ENCODE measurements around the gene IGFL2. TPM values are rescaled to one million over a fixed set of nuclear protein-coding genes. Genes with fewer than 3 reads are reported as not detected.

Gene IGFL2
- total RNA-seq, 1 donor from 2014 or later: not detected

GRCh38 chr19:46111376-46111775 is 36.7 kb upstream of the IGFL2 start:
- Mint-ChIP-seq H3K27me3 (ENCODE audit: unreplicated experiment) (peaks cover 52% of the 10 kb centered on the region), H3K36me3 (ENCODE audit: unreplicated experiment) (no peaks in the 10 kb centered on the region), H3K4me3 (ENCODE audit: unreplicated experiment) (no peak overlapping the region), H3K4me1 (ENCODE audit: unreplicated experiment) (peaks cover 6% of the 10 kb centered on the region), H3K9me3 (ENCODE audit: unreplicated experiment) (no peaks in the 10 kb centered on the region), H3K27ac (ENCODE audit: unreplicated experiment) (no peak overlapping the region)
- no peak for DNase-seq (ENCODE audit: extremely low spot score, unreplicated experiment)
- no peak for TF ChIP-seq CTCF (IDR thresholded peaks at IDR 0.05)

GRCh38 chr19:46112527-46112926 is 35.5 kb upstream of the IGFL2 start:
- DNase-seq (ENCODE audit: extremely low spot score, unreplicated experiment): no peak
- Mint-ChIP-seq H3K4me1 (ENCODE audit: unreplicated experiment) (peaks cover 6% of the 10 kb centered on the region), H3K9me3 (ENCODE audit: unreplicated experiment) (no peaks in the 10 kb centered on the region), H3K27me3 (ENCODE audit: unreplicated experiment) (peaks cover 57% of the 10 kb centered on the region), H3K4me3 (ENCODE audit: unreplicated experiment) (no peak overlapping the region), H3K27ac (ENCODE audit: unreplicated experiment) (no peak overlapping the region), H3K36me3 (ENCODE audit: unreplicated experiment) (no peaks in the 10 kb centered on the region)
- TF ChIP-seq CTCF (IDR thresholded peaks at IDR 0.05): no peak

GRCh38 chr19:46113726-46114125 is 34.3 kb upstream of the IGFL2 start:
- TF ChIP-seq CTCF (IDR thresholded peaks at IDR 0.05): no peak
- Mint-ChIP-seq H3K27me3 (ENCODE audit: unreplicated experiment) (peaks cover 64% of the 10 kb centered on the region), H3K36me3 (ENCODE audit: unreplicated experiment) (no peaks in the 10 kb centered on the region), H3K9me3 (ENCODE audit: unreplicated experiment) (no peaks in the 10 kb centered on the region), H3K27ac (ENCODE audit: unreplicated experiment) (no peak overlapping the region), H3K4me3 (ENCODE audit: unreplicated experiment) (no peak overlapping the region), H3K4me1 (ENCODE audit: unreplicated experiment) (peaks cover 6% of the 10 kb centered on the region)
- DNase-seq (ENCODE audit: extremely low spot score, unreplicated experiment): no peak

- Mint-ChIP-seq H3K27ac (ENCODE audit: unreplicated experiment) (no peak overlapping the region), H3K4me3 (ENCODE audit: unreplicated experiment) (no peak overlapping the region)
- DNase-seq (ENCODE audit: extremely low spot score, unreplicated experiment): no peak
These were observed 32.5 kb upstream of the IGFL2 start for GRCh38 chr19:46115396-46116106.

GRCh38 chr19:46116121-46116520 is 31.9 kb upstream of the IGFL2 start:
- no peak overlapping the region for H3K4me3 Mint-ChIP-seq (ENCODE audit: unreplicated experiment)
- peaks cover 64% of the 10 kb centered on the region for H3K27me3 Mint-ChIP-seq (ENCODE audit: unreplicated experiment)
- DNase-seq (ENCODE audit: extremely low spot score, unreplicated experiment): no peak
- no peak overlapping the region for H3K27ac Mint-ChIP-seq (ENCODE audit: unreplicated experiment)
- no peaks in the 10 kb centered on the region for H3K36me3 Mint-ChIP-seq (ENCODE audit: unreplicated experiment)
- TF ChIP-seq CTCF (IDR thresholded peaks at IDR 0.05): no peak
- H3K9me3 Mint-ChIP-seq (ENCODE audit: unreplicated experiment): no peaks in the 10 kb centered on the region
- peaks cover 6% of the 10 kb centered on the region for H3K4me1 Mint-ChIP-seq (ENCODE audit: unreplicated experiment)

More at GRCh38 chr19:46115396-46116106, 32.5 kb upstream of the IGFL2 start:
- Mint-ChIP-seq H3K9me3 (ENCODE audit: unreplicated experiment) (no peaks in the 10 kb centered on the region), H3K36me3 (ENCODE audit: unreplicated experiment) (no peaks in the 10 kb centered on the region), H3K4me1 (ENCODE audit: unreplicated experiment) (peaks cover 6% of the 10 kb centered on the region), H3K27me3 (ENCODE audit: unreplicated experiment) (peaks cover 68% of the 10 kb centered on the region)
- no peak for TF ChIP-seq CTCF (IDR thresholded peaks at IDR 0.05)
